Endothelial cell of umbilical vein (primary cell): Measurements from ENCODE around the gene CHL1. TPM values are rescaled to one million over a fixed set of nuclear protein-coding genes. Genes with fewer than 3 reads are reported as not detected.

ENCODE experiments used
- BruUV-seq: library from RNA; stranded (reverse); fragments of 400-500 nt; replicated peaks from 2 replicates; lab custom pipeline; 2021; lab: Mats Ljungman, UMichigan
- CTCF ChIA-PET: fragments of 300-600, 350-600 bp; sonication (Branson Sonifier 250); formaldehyde crosslinking; loops from one replicate; lab custom pipeline; 2021; ENCODE audit warnings: antibody characterized with exemption, inconsistent platforms; lab: Charles Lee
- POLR2A ChIA-PET: fragments of 300-600, 350-600 bp; sonication (Branson Sonifier 250); formaldehyde crosslinking; loops from one replicate; lab custom pipeline; 2021; ENCODE audit warnings: antibody characterized with exemption, inconsistent platforms; lab: Charles Lee
- DNase-seq: peaks from one replicate; pipeline ENCODE4 v3.0.0-alpha.2; 2011; ENCODE audit warnings: low read depth, low spot score
- FAIRE-seq: peaks from 2 replicates; lab custom pipeline; 2011; peaks lifted over from hg19 to GRCh38; lab: Jason Lieb, UNC
- H2AFZ ChIP-seq: 2 replicates; pipeline ENCODE4 v1.6.0; 2012; ENCODE audit warnings: low read depth, low read length, control low read depth, inconsistent platforms
- H3K27ac ChIP-seq: 2 replicates; pipeline ENCODE4 v1.5.1; 2011; ENCODE audit warnings: low read depth, mild to moderate bottlenecking, control low read depth, low read length, moderate library complexity; ENCODE audit not compliant: insufficient read depth
- H3K27me3 ChIP-seq, 2 experiments: 2 replicates each; pipeline versions ENCODE4 v1.6.0 to v1.6.1; 2011; ENCODE audit warnings: low read length in 2 of 2, mixed read lengths in 1 of 2; ENCODE audit not compliant: control insufficient read depth in 2 of 2, insufficient read depth in 2 of 2
- H3K36me3 ChIP-seq, 2 experiments: 2 replicates in 1 of 2; 3 replicates in 1 of 2; pipeline ENCODE4 v1.5.1; 2011; ENCODE audit warnings: low read length in 2 of 2, mild to moderate bottlenecking in 1 of 2, moderate library complexity in 1 of 2; ENCODE audit not compliant: control insufficient read depth in 2 of 2, insufficient read depth in 2 of 2; ENCODE audit errors: extremely low read depth in 1 of 2
- H3K4me1 ChIP-seq: 3 replicates; pipeline ENCODE4 v1.5.1; 2011; ENCODE audit warnings: mild to moderate bottlenecking, low read length; ENCODE audit not compliant: control insufficient read depth, insufficient read depth; ENCODE audit errors: extremely low read depth
- H3K4me2 ChIP-seq: 2 replicates; pipeline ENCODE4 v1.6.1; 2011; ENCODE audit warnings: low read length, control low read depth, mixed read lengths; ENCODE audit not compliant: insufficient read depth
- H3K4me3 ChIP-seq, 3 experiments: fragments of 200-600 bp in 1 of 3; sonication (generic), shearing (Covaris generic) in 1 of 3; replicated peaks in 1 of 3; 2 replicates each; pipeline ENCODE4 v1.5.1; 2011 to 2016; ENCODE audit warnings: control low read depth in 3 of 3, low read length in 3 of 3, mild to moderate bottlenecking in 2 of 3, inconsistent platforms in 1 of 3, low read depth in 1 of 3, moderate library complexity in 1 of 3; ENCODE audit not compliant: insufficient read depth in 1 of 3
- H3K79me2 ChIP-seq: 2 replicates; pipeline ENCODE4 v1.6.0; 2012; ENCODE audit warnings: low read length, inconsistent platforms; ENCODE audit not compliant: control insufficient read depth, insufficient read depth
- H3K9ac ChIP-seq: replicated peaks from 2 replicates; pipeline ENCODE3; 2011; ENCODE audit warnings: low read length, control low read depth; ENCODE audit not compliant: insufficient read depth; ENCODE audit errors: extremely low read depth
- H3K9me1 ChIP-seq: replicated peaks from 3 replicates; pipeline ENCODE4 v1.6.0; 2011; ENCODE audit warnings: mild to moderate bottlenecking, low read length; ENCODE audit not compliant: control insufficient read depth, insufficient read depth; ENCODE audit errors: extremely low read depth
- H3K9me3 ChIP-seq: replicated peaks from 2 replicates; pipeline ENCODE4 v1.5.1; 2012; ENCODE audit warnings: low read length, inconsistent platforms; ENCODE audit not compliant: control insufficient read depth, insufficient read depth
- H4K20me1 ChIP-seq: replicated peaks from 2 replicates; pipeline ENCODE3; 2011; ENCODE audit warnings: mild to moderate bottlenecking, low read length; ENCODE audit not compliant: control insufficient read depth, insufficient read depth; ENCODE audit errors: extremely low read depth
- CTCF ChIP-seq, 2 donors: IDR thresholded peaks; 1 replicate in 1 of 2; 2 replicates in 1 of 2; pipeline ENCODE4 v1.5.1; 2011; ENCODE audit warnings: low read length in 2 of 2, mild to moderate bottlenecking in 2 of 2, moderate library complexity in 2 of 2, control low read depth in 1 of 2, inconsistent platforms in 1 of 2, low read depth in 1 of 2; ENCODE audit not compliant: insufficient read depth in 1 of 2; ENCODE audit errors: extremely low read depth in 1 of 2
- EZH2 ChIP-seq: IDR thresholded peaks from 2 replicates; pipeline ENCODE4 v1.6.1; 2012; ENCODE audit warnings: borderline replicate concordance, low read depth, mild to moderate bottlenecking, moderate library complexity, low read length, inconsistent platforms; ENCODE audit not compliant: severe bottlenecking
- FOS ChIP-seq: IDR thresholded peaks from 2 replicates; pipeline ENCODE4 v1.6.1; 2011; ENCODE audit warnings: mild to moderate bottlenecking, low read length, moderate library complexity, borderline replicate concordance; ENCODE audit not compliant: insufficient read depth
- GATA2 ChIP-seq: IDR thresholded peaks from 2 replicates; pipeline ENCODE4 v1.7.0; 2011; ENCODE audit warnings: low read depth, mild to moderate bottlenecking, moderate library complexity, mixed read lengths, low read length; ENCODE audit not compliant: insufficient read length, insufficient read depth
- JUN ChIP-seq: IDR thresholded peaks from 2 replicates; pipeline ENCODE4 v1.6.1; 2011; ENCODE audit warnings: borderline replicate concordance, low read depth; ENCODE audit not compliant: insufficient read length, insufficient read depth
- MYC ChIP-seq: IDR thresholded peaks from one replicate; pipeline ENCODE4 v1.6.1; 2011; ENCODE audit warnings: mild to moderate bottlenecking, low read depth, low read length
- POLR2A ChIP-seq: IDR thresholded peaks from 2 replicates; pipeline ENCODE4 v1.6.1; 2012; ENCODE audit warnings: low read depth, mild to moderate bottlenecking, control low read depth, low read length
- POLR2AphosphoS5 ChIP-seq: IDR thresholded peaks from 2 replicates; pipeline ENCODE4 v1.6.1; 2012; ENCODE audit warnings: low read depth, mild to moderate bottlenecking, control low read depth, low read length, moderate library complexity; ENCODE audit not compliant: insufficient read depth
- dilution Hi-C: fragments of 300-500 bp; cut with MboI; formaldehyde crosslinking; loops from one replicate; pipeline ENCODE4 v1.15.0; 2019; ENCODE audit warnings: low sequenced_read_pairs; ENCODE audit not compliant: extremely low pct_ligation_motif_present
- intact Hi-C: fragments of 100-400 bp; cut with micrococcal nuclease; formaldehyde crosslinking; loops from one replicate; pipeline ENCODE4 v1.10.0; 2022
- polyA plus RNA-seq, 4 experiments: library from polyadenylated mRNA; depleted of rRNA in 3 of 4; stranded (reverse) in 3 of 4; unstranded in 1 of 4; fragments of >200 nt; gene quantifications; 2 replicates each; pipeline versions ENCODE4 v1.2.1 to v1.2.3, GENCODE V29; 2011 to 2012; ENCODE audit warnings: missing spikeins in 1 of 4
- total RNA-seq: library from RNA; stranded (reverse); gene quantifications from 2 replicates; pipeline ENCODE4 v1.2.3, GENCODE V29; 2021
- TF ChIP-seq, protein P1 (sequence below): IDR thresholded peaks from 2 replicates; pipeline ENCODE4 v1.6.1; 2011; ENCODE audit not compliant: insufficient read depth, insufficient read length

Gene CHL1
- total and polyA plus RNA-seq, 2 donors (not counting 3 experiments of a cell fraction or from before 2014, with no cell fraction given): not detected

DNA sequence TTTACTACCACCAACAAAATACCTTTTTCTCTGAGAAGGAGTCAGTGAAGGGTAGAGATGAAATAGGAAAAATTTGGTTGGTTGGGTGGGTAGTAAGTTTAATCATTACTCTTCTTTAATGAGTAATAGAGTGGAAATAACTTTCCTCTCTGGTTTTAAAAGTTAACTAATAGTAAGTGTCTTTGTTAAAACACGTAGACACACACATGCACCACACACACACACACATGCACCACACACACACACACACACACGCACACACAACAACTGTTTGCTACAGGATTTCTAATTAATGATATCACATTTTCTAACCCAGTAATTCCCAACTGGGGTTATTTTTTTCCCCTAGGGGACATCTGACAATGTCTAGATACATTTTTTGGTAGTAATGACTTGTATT lies 84.1 kb downstream of the CHL1 start:
- Histone ChIP-seq H3K79me2 (no peaks in the 10 kb centered on the region), H3K27me3 (no peaks in the 10 kb centered on the region), H3K36me3 (no peaks in the 10 kb centered on the region), H3K4me2 (no peak overlapping the region), H3K4me3 (no peak overlapping the region), H3K9me1 (no peaks in the 10 kb centered on the region), H3K4me1 (no peaks in the 10 kb centered on the region), H4K20me1 (peaks cover 2% of the 10 kb centered on the region), H2AFZ (no peak overlapping the region), H3K27ac (no peak overlapping the region), H3K9ac (no peak overlapping the region), H3K9me3 (no peaks in the 10 kb centered on the region)
- no peak for DNase-seq
- dilution Hi-C loops: no loop called here
- no peak for FAIRE-seq
- ChIA-PET CTCF (no interaction called here), POLR2A (no interaction called here)
- BruUV-seq: no TSS peak
- no peak for TF ChIP-seq MYC
- TF ChIP-seq POLR2AphosphoS5: no peak
- TF ChIP-seq FOS: no peak
- TF ChIP-seq POLR2A: no peak
- TF ChIP-seq JUN: no peak
- no peak for TF ChIP-seq EZH2
- TF ChIP-seq CTCF (IDR thresholded peaks at IDR 0.05; ENCODE audit: extremely low read depth in 1 of 2, insufficient read depth in 1 of 2, low read depth in 1 of 2, low read length in 2 of 2): no peak
- TF ChIP-seq GATA2: no peak
- TF ChIP-seq, protein P1, sequence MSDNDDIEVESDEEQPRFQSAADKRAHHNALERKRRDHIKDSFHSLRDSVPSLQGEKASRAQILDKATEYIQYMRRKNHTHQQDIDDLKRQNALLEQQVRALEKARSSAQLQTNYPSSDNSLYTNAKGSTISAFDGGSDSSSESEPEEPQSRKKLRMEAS: no peak
- intact Hi-C loops: no loop called here
